Kidney tubule cell (primary cell): ENCODE results near the gene SORL1.

ENCODE experiments used
- DNase-seq: peaks from one replicate; pipeline ENCODE4 v3.0.0-alpha.2; 2018; ENCODE audit warnings: low spot score

Gene SORL1

GRCh38 chr11:121538054-121538453 is 85.9 kb downstream of the SORL1 start:
- DNase-seq = no peak

- DNase-seq = no peak
These were observed 86.9 kb downstream of the SORL1 start for GRCh38 chr11:121539000-121539399.

- DNase-seq = peak; percentile 41
These were observed 88.5 kb downstream of the SORL1 start for GRCh38 chr11:121540627-121541026.

GRCh38 chr11:121543836-121544380 is 91.8 kb downstream of the SORL1 start:
- no peak for DNase-seq

- DNase-seq = no peak
These were observed 92.8 kb downstream of the SORL1 start for GRCh38 chr11:121544956-121545355.

GRCh38 chr11:121547574-121547973 is 95.5 kb downstream of the SORL1 start:
- DNase-seq = no peak

GRCh38 chr11:121550247-121551030 is 98.3 kb downstream of the SORL1 start:
- DNase-seq = no peak

GRCh38 chr11:121551463-121551862 is 99.3 kb downstream of the SORL1 start:
- no peak for DNase-seq

- no peak for DNase-seq
These were observed 100.0 kb downstream of the SORL1 start for GRCh38 chr11:121552154-121552553.

GRCh38 chr11:121552644-121553043 is 100.5 kb downstream of the SORL1 start:
- no peak for DNase-seq

GRCh38 chr11:121553389-121553788 is 101.3 kb downstream of the SORL1 start:
- DNase-seq = no peak

GRCh38 chr11:121553806-121554205 is 101.7 kb downstream of the SORL1 start:
- DNase-seq = peak; percentile 68

GRCh38 chr11:121554552-121554951 is 102.4 kb downstream of the SORL1 start:
- no peak for DNase-seq

GRCh38 chr11:121555121-121555520 is 103.0 kb downstream of the SORL1 start:
- no peak for DNase-seq

- DNase-seq = no peak
These were observed 104.8 kb downstream of the SORL1 start for GRCh38 chr11:121556937-121557336.

- DNase-seq = peak; percentile 47
These were observed 105.2 kb downstream of the SORL1 start for GRCh38 chr11:121557348-121557747.

GRCh38 chr11:121559606-121560200 is 107.6 kb downstream of the SORL1 start:
- DNase-seq = no peak

- no peak for DNase-seq
These were observed 108.1 kb downstream of the SORL1 start for GRCh38 chr11:121560236-121560635.

- DNase-seq = no peak
These were observed 109.1 kb downstream of the SORL1 start for GRCh38 chr11:121561240-121561639.

GRCh38 chr11:121561716-121562115 is 109.6 kb downstream of the SORL1 start:
- no peak for DNase-seq

GRCh38 chr11:121563003-121563402 is 110.9 kb downstream of the SORL1 start:
- DNase-seq = no peak

GRCh38 chr11:121563900-121564822 is 112.0 kb downstream of the SORL1 start:
- DNase-seq = no peak
